ENCODE measurements around the gene DNTTIP2. TPM values are rescaled to one million over a fixed set of nuclear protein-coding genes. Genes with fewer than 3 reads are reported as not detected.

DNTTIP2 gene
- total RNA-seq, 4 donors from 2014 or later, result 24.3 to 54.0 (median 26.4) TPM

DNA sequence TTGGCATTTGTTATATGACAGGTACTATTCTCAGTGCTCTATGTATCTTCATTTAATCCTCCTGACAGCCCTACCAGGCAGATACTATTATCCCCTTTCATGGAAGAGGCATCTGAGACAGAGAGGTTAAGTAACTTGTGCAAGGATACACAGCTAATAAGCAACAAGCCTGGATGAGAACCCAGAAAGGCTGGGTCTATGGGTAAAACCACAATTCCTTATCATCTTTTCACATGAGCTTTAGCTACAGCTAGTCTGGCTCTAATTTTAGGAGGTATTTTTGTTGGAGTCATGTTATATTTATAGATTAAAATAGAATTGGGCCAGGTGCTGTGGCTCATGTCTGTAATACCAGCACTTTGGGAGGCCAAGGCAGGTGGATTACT lies 27.7 kb downstream of the DNTTIP2 start:
- no peak for TF ChIP-seq CTCF (IDR thresholded peaks at IDR 0.05; ENCODE audit: low read depth)

DNA sequence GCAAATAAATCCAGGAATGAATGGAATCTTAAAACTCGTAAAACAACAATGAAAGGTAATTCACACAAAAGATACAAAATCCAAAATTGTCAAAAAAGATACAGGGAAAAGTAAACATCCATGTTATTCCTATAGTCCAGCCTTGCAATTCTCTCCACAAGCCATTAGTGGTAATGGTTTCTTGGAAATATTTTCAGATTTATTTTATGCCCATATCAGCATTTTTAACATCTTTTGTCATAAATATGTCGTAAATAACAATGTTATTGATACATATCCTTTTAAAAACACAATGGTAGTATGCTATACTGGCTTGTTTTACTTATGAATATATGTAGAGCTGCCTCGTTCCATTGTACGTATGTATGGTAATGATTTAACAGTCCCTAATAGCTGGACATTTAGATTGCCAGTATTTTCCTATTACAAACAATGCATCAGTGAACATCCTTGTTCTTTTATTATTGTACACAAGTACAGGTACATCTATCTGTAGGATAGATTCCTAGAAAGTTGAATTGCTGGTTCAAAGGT lies 30.6 kb downstream of the DNTTIP2 start:
- TF ChIP-seq CTCF (IDR thresholded peaks at IDR 0.05; ENCODE audit: low read depth), result no peak

- no peak for TF ChIP-seq CTCF (IDR thresholded peaks at IDR 0.05; ENCODE audit: low read depth)
These were observed 31.2 kb downstream of the DNTTIP2 start for GRCh38 chr1:93847811-93848288.

DNA sequence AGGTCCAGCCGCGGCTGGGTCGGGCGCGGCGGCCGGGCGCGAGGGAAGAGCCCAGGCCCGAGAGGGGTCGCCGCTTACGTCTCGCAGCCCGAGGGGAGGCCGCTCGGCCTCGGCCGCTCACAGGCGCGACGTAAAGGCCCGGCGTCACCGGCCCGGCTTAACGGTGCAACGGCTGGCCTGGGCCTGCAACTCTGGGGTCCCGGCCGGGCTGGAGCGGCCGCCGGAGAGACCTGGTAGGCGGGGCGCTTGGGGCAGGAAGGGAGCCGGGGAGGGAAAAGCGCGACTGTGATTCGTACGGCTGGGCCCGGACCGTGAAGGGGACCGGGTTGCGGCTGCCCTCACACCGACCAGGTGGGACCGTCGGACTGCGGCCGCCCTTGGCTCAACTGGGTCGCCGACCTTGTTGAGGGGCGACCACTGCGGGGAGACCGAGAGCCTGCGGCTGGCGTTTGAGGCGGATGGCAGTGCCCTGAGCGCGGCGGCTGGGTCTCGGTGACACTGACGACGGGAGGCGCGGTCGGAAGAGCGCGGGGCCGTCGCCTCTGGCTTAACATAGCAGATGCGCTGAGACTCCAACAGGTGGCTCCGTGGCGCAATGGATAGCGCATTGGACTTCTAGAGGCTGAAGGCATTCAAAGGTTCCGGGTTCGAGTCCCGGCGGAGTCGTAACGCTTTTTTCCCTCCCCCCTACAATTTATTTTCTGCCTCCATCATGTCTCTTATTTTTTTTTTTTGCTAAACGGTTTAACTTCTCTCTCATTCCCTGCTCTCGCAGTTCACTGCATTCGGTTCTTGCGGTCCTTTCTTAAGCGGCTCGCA lies 31.8 kb downstream of the DNTTIP2 start:
- TF ChIP-seq CTCF (IDR thresholded peaks at IDR 0.05; ENCODE audit: low read depth), result no peak

GRCh38 chr1:93846206-93846991 lies 32.6 kb downstream of the DNTTIP2 start:
- TF ChIP-seq CTCF (IDR thresholded peaks at IDR 0.05; ENCODE audit: low read depth), result no peak

GRCh38 chr1:93845538-93846205 lies 33.3 kb downstream of the DNTTIP2 start:
- TF ChIP-seq CTCF (IDR thresholded peaks at IDR 0.05; ENCODE audit: low read depth), result no peak

All from subcutaneous adipose tissue (tissue), 4 donors.